ENCODE measurements around the gene SGK1. TPM values are rescaled to one million over a fixed set of nuclear protein-coding genes. Genes with fewer than 3 reads are reported as not detected.

The SGK1 gene
- total RNA-seq (100 to 1,000 TPM in 8 of 9 donors, 10 to 100 TPM in 1; 86.0 to 685 (median 234) TPM), polyA plus RNA-seq (100 to 1,000 TPM; 104 to 162 (median 136) TPM)
- long read RNA-seq, donor 1, full-length matches to known transcripts, result 28 of 28 reads
- long read RNA-seq, donor 1, partial matches to known transcripts, result 0 of 28 reads
- long read RNA-seq, donor 1, other reads (novel, unspliced or antisense), result 0 of 28 reads
- long read RNA-seq, donor 2, full-length matches to known transcripts, result 39 of 51 reads
- long read RNA-seq, donor 2, partial matches to known transcripts, result 12 of 51 reads
- long read RNA-seq, donor 2, other reads (novel, unspliced or antisense), result 0 of 51 reads
- long read RNA-seq, donor 3, transcript SGK1-201 (12 exons, 2,401 nt), result major isoform, 19 of 38 reads
- long read RNA-seq, donor 3, transcript SGK1-205 (12 exons, 2,686 nt), result minor isoform, 5 of 38 reads
- long read RNA-seq, donor 3, partial matches to known transcripts, result 0 of 38 reads
- long read RNA-seq, donor 3, other reads (novel, unspliced or antisense), result 0 of 38 reads
- long read RNA-seq, donor 4, transcript SGK1-228 (5 exons, 573 nt), result minor isoform, 5 of 102 reads
- long read RNA-seq, donor 4, transcript SGK1-201 (12 exons, 2,401 nt), result major isoform, 54 of 102 reads
- long read RNA-seq, donor 4, transcript SGK1-205 (12 exons, 2,686 nt), result minor isoform, 11 of 102 reads
- long read RNA-seq, donor 4, partial matches to known transcripts, result 6 of 102 reads
- long read RNA-seq, donor 4, other reads (novel, unspliced or antisense), result 13 of 102 reads
- long read RNA-seq, donor 5, full-length matches to known transcripts, result 370 of 427 reads
- long read RNA-seq, donor 5, partial matches to known transcripts, result 14 of 427 reads
- long read RNA-seq, donor 5, other reads (novel, unspliced or antisense), result 43 of 427 reads
- long read RNA-seq, donor 6, transcript SGK1-201 (12 exons, 2,401 nt), result major isoform, 19 of 40 reads
- long read RNA-seq, donor 6, partial matches to known transcripts, result 4 of 40 reads
- long read RNA-seq, donor 6, other reads (novel, unspliced or antisense), result 4 of 40 reads
- long read RNA-seq, donor 7, full-length matches to known transcripts, result 11 of 11 reads
- long read RNA-seq, donor 7, partial matches to known transcripts, result 0 of 11 reads
- long read RNA-seq, donor 7, other reads (novel, unspliced or antisense), result 0 of 11 reads
- long read RNA-seq, donor 8, full-length matches to known transcripts, result 35 of 40 reads
- long read RNA-seq, donor 8, partial matches to known transcripts, result 5 of 40 reads
- long read RNA-seq, donor 8, other reads (novel, unspliced or antisense), result 0 of 40 reads
- long read RNA-seq, donor 9, transcript SGK1-201 (12 exons, 2,401 nt), result major isoform, 18 of 25 reads
- long read RNA-seq, donor 9, partial matches to known transcripts, result 0 of 25 reads
- long read RNA-seq, donor 9, other reads (novel, unspliced or antisense), result 0 of 25 reads
- long read RNA-seq, donor 10, partial matches to known transcripts, result 0 of 4 reads
- long read RNA-seq, donor 10, other reads (novel, unspliced or antisense), result 0 of 4 reads

- intact Hi-C loops (cut with DNase I), result no loop called here
These were observed at the start of gene SGK1 for GRCh38 chr6:134317471-134318131. SGK1 (minus strand) TSS chr6:134318112; CDS start chr6:134317460, 652 bp downstream.

GRCh38 chr6:134363323-134364039 is 45.6 kb upstream of the SGK1 start:
- no peak for TF ChIP-seq POLR2A (IDR thresholded peaks at IDR 0.05)
- no peak for TF ChIP-seq CTCF (IDR thresholded peaks at IDR 0.05)
- peak in 6 of 7 donors; percentile 36 to 74 (median 62) for DNase-seq
- Histone ChIP-seq H3K27me3 (no peaks in the 10 kb centered on the region), H3K9me3 (replicated peaks in 1 of 3) (no peaks in the 10 kb centered on the region), H3K4me3 (no peak overlapping the region), H3K4me1 (replicated peaks in 1 of 2) (no peaks in the 10 kb centered on the region), H3K27ac (peak overlapping the region in 3 of 5 donors; percentile 50 to 57 (median 50)), H3K36me3 (replicated peaks in 1 of 2) (no peaks in the 10 kb centered on the region)
- intact Hi-C loops (cut with DNase I), result no loop called here
- 41 to 51% (median 49%) methylated on average over 2 of the region's 2 CpGs for WGBS, 4 donors

More at GRCh38 chr6:134317471-134318131, at the start of gene SGK1:
- peak within 1 kb of the TSS; percentile 39 to 82 (median 53) for H3K4me3 ChIP-seq
- H3K27me3 ChIP-seq, result no peaks in the 10 kb centered on the region
- peaks cover 0 to 21% of the 10 kb centered on the region in 2 donors for H3K4me1 ChIP-seq (replicated peaks in 1 of 2)
- peak in 6 of 7 donors; percentile 51 to 70 (median 60) for DNase-seq
- WGBS, 4 donors, result 2 to 6% (median 3%) methylated on average over 23 to 33 of the region's 33 CpGs
- no peaks in the 10 kb centered on the region for H3K36me3 ChIP-seq (replicated peaks in 1 of 2)
- H3K9me3 ChIP-seq (replicated peaks in 1 of 3), result no peaks in the 10 kb centered on the region
- peak within 1 kb of the TSS; percentile 67 to 90 (median 83) for H3K27ac ChIP-seq
- peak; percentile 36 to 78 for TF ChIP-seq POLR2A (IDR thresholded peaks at IDR 0.05)
- peak in 1 of 6 experiments; percentile 12 for TF ChIP-seq CTCF (IDR thresholded peaks at IDR 0.05)

- H3K4me1 ChIP-seq (replicated peaks in 1 of 2), result no peaks in the 10 kb centered on the region
- no peaks in the 10 kb centered on the region for H3K36me3 ChIP-seq (replicated peaks in 1 of 2)
- no peaks in the 10 kb centered on the region for H3K27me3 ChIP-seq
- no peak for DNase-seq
- no peaks in the 10 kb centered on the region for H3K9me3 ChIP-seq (replicated peaks in 1 of 3)
- TF ChIP-seq POLR2A (IDR thresholded peaks at IDR 0.05) (no peak), CTCF (IDR thresholded peaks at IDR 0.05) (no peak)
- no peak overlapping the region for H3K4me3 ChIP-seq
- H3K27ac ChIP-seq, result no peak overlapping the region
- intact Hi-C loops (cut with DNase I), result no loop called here
- 94 to 98% (median 97%) methylated on average over 6 of the region's 6 CpGs for WGBS, 4 donors
These were observed 43.1 kb upstream of the SGK1 start for GRCh38 chr6:134361011-134361410.
